ENCODE results near the gene MRPS23.

DNA sequence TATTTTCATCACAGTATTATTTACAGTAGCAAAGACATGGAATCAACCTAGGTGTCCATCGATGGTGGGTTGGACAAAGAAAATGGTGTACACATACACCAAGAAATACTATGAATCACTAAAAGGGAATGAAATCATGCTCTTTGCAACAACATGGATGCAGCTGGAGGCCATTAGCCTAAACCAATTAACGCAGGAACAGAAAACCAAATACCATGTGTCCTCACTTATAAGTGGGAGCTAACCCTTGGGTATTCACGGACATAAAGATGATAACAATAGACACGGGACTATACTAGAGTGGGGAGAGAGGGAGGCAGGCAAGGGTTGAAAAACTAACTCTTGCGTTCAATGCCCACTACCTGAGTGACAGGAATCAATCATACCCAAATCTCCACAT is 41.0 kb downstream of the MRPS23 start:
- TF ChIP-seq, protein P1, sequence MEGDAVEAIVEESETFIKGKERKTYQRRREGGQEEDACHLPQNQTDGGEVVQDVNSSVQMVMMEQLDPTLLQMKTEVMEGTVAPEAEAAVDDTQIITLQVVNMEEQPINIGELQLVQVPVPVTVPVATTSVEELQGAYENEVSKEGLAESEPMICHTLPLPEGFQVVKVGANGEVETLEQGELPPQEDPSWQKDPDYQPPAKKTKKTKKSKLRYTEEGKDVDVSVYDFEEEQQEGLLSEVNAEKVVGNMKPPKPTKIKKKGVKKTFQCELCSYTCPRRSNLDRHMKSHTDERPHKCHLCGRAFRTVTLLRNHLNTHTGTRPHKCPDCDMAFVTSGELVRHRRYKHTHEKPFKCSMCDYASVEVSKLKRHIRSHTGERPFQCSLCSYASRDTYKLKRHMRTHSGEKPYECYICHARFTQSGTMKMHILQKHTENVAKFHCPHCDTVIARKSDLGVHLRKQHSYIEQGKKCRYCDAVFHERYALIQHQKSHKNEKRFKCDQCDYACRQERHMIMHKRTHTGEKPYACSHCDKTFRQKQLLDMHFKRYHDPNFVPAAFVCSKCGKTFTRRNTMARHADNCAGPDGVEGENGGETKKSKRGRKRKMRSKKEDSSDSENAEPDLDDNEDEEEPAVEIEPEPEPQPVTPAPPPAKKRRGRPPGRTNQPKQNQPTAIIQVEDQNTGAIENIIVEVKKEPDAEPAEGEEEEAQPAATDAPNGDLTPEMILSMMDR (conservative IDR thresholded peaks at IDR 0.05; ENCODE audit: low read depth in 2 of 2), result no peak
- TF ChIP-seq EZH2 (IDR thresholded peaks at IDR 0.05; ENCODE audit: low read depth, unreplicated experiment) (no peak), CREB1 (CRISPR knock-in tag; IDR thresholded peaks at IDR 0.05; ENCODE audit: low read depth) (no peak), POLR2AphosphoS5 (IDR thresholded peaks at IDR 0.05; ENCODE audit: low read depth) (no peak), JUNB (IDR thresholded peaks at IDR 0.05; ENCODE audit: unreplicated experiment) (no peak), NANOG (IDR thresholded peaks at IDR 0.05; ENCODE audit: borderline replicate concordance) (no peak)
- TF ChIP-seq, protein P2, sequence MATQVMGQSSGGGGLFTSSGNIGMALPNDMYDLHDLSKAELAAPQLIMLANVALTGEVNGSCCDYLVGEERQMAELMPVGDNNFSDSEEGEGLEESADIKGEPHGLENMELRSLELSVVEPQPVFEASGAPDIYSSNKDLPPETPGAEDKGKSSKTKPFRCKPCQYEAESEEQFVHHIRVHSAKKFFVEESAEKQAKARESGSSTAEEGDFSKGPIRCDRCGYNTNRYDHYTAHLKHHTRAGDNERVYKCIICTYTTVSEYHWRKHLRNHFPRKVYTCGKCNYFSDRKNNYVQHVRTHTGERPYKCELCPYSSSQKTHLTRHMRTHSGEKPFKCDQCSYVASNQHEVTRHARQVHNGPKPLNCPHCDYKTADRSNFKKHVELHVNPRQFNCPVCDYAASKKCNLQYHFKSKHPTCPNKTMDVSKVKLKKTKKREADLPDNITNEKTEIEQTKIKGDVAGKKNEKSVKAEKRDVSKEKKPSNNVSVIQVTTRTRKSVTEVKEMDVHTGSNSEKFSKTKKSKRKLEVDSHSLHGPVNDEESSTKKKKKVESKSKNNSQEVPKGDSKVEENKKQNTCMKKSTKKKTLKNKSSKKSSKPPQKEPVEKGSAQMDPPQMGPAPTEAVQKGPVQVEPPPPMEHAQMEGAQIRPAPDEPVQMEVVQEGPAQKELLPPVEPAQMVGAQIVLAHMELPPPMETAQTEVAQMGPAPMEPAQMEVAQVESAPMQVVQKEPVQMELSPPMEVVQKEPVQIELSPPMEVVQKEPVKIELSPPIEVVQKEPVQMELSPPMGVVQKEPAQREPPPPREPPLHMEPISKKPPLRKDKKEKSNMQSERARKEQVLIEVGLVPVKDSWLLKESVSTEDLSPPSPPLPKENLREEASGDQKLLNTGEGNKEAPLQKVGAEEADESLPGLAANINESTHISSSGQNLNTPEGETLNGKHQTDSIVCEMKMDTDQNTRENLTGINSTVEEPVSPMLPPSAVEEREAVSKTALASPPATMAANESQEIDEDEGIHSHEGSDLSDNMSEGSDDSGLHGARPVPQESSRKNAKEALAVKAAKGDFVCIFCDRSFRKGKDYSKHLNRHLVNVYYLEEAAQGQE (IDR thresholded peaks at IDR 0.05; ENCODE audit: unreplicated experiment), result no peak
